T-cell (primary cell): ENCODE measurements around the gene RNF103. TPM values are rescaled to one million over a fixed set of nuclear protein-coding genes. Genes with fewer than 3 reads are reported as not detected.

Source experiments
- ATAC-seq, 4 experiments: fragments of 200-7000 bp in 3 of 4; fragments of 150-1000 bp in 1 of 4; cut with Tn5 transposase; replicated peaks in 1 of 4; 1 replicate in 3 of 4; 2 replicates in 1 of 4; pipeline ENCODE4 v1.10.0; 2021; ENCODE audit warnings: moderate library complexity in 3 of 4, mild to moderate bottlenecking in 2 of 4, moderate number of reproducible peaks in 1 of 4
- CTCF ChIA-PET, 2 donors: fragments of 300-600 bp; sonication (Branson Sonifier 250); formaldehyde crosslinking; loops; one replicate each; lab custom pipeline; 2022; ENCODE audit warnings: antibody characterized with exemption in 2 of 2; lab: Charles Lee
- POLR2A ChIA-PET, 2 donors: fragments of 300-600 bp; sonication (Branson Sonifier 250); formaldehyde crosslinking; loops; one replicate each; lab custom pipeline; 2022; ENCODE audit warnings: antibody characterized with exemption in 2 of 2; lab: Charles Lee
- DNase-seq, 35 experiments: peaks; one replicate each; pipeline versions ENCODE4 v3.0.0 to v3.0.0-alpha.2; 2013 to 2023
- H3K27ac ChIP-seq: one replicate; pipeline ENCODE4 v1.5.1; 2013; ENCODE audit warnings: low read length
- H3K27me3 ChIP-seq, 2 experiments: replicated peaks in 1 of 2; 1 replicate in 1 of 2; 2 replicates in 1 of 2; pipeline versions ENCODE4 v1.6.1 to v1.7.0; 2013; ENCODE audit warnings: low read length in 1 of 2, mixed read lengths in 1 of 2; ENCODE audit not compliant: control insufficient read depth in 2 of 2, insufficient read depth in 2 of 2; ENCODE audit errors: extremely low read depth in 1 of 2
- H3K36me3 ChIP-seq, 2 donors: 1 replicate in 1 of 2; 2 replicates in 1 of 2; pipeline versions ENCODE4 v1.6.1 to v1.7.0; 2013; ENCODE audit warnings: low read length in 1 of 2; ENCODE audit not compliant: control insufficient read depth in 2 of 2, insufficient read depth in 1 of 2; ENCODE audit errors: extremely low read depth in 1 of 2
- H3K4me1 ChIP-seq, 2 experiments: 1 replicate in 1 of 2; 2 replicates in 1 of 2; pipeline versions ENCODE4 v1.6.1 to v1.7.0; 2013; ENCODE audit warnings: low read length in 2 of 2, mixed read lengths in 1 of 2; ENCODE audit not compliant: insufficient read depth in 2 of 2, control insufficient read depth in 1 of 2; ENCODE audit errors: extremely low read depth in 1 of 2
- H3K4me3 ChIP-seq, 2 donors: 1 replicate in 1 of 2; 2 replicates in 1 of 2; pipeline versions ENCODE4 v1.5.1 to v1.7.0; 2013; ENCODE audit warnings: mild to moderate bottlenecking in 2 of 2, low read length in 1 of 2, moderate library complexity in 1 of 2; ENCODE audit not compliant: control insufficient read depth in 1 of 2; ENCODE audit errors: extremely low read depth in 1 of 2
- H3K9me3 ChIP-seq: 2 replicates; pipeline ENCODE4 v1.7.0; 2013
- H3K27ac Mint-ChIP-seq, 2 donors: one replicate each; pipeline ENCODE4 v1.8.0; 2020 to 2021; ENCODE audit warnings: mild to moderate bottlenecking in 2 of 2, mixed read lengths in 2 of 2
- H3K27me3 Mint-ChIP-seq, 2 donors: one replicate each; pipeline ENCODE4 v1.8.0; 2021 to 2022; ENCODE audit warnings: mixed read lengths in 2 of 2
- H3K36me3 Mint-ChIP-seq: one replicate; pipeline ENCODE4 v1.8.0; 2021; ENCODE audit warnings: mixed read lengths
- H3K4me1 Mint-ChIP-seq, 3 donors: one replicate each; pipeline ENCODE4 v1.8.0; 2020 to 2022; ENCODE audit warnings: mixed read lengths in 3 of 3, mild to moderate bottlenecking in 1 of 3
- H3K4me3 Mint-ChIP-seq, 3 donors: one replicate each; pipeline ENCODE4 v1.8.0; 2020 to 2022; ENCODE audit warnings: mild to moderate bottlenecking in 3 of 3, mixed read lengths in 3 of 3, moderate library complexity in 3 of 3
- H3K9me3 Mint-ChIP-seq, 3 donors: one replicate each; pipeline ENCODE4 v1.8.0; 2020 to 2022; ENCODE audit warnings: mixed read lengths in 3 of 3
- WGBS: methylation state at CpG from one replicate; pipeline ENCODE4 v1.1.5; 2013; ENCODE audit warnings: missing lambda C conversion rate; ENCODE audit not compliant: insufficient coverage; 5-methylcytosine and 5-hydroxymethylcytosine counted together
- total RNA-seq, 35 experiments: library from RNA in 6 of 35; stranded (reverse) in 6 of 35; fragments of 120-200 nt in 1 of 35; gene quantifications; one replicate each; pipeline versions ENCODE4 v1.2.1 to v1.2.4 and lab custom pipeline; 2013 to 2026

Gene RNF103
- total RNA-seq, 5 donors from 2014 or later (not counting 1 experiment from before 2014, with no cell fraction given): 30.3 to 65.1 (median 32.7) TPM

- peaks cover 0 to 10% of the 10 kb centered on the region in 2 donors for H3K36me3 ChIP-seq
- Mint-ChIP-seq H3K27me3 (no peaks in the 10 kb centered on the region), H3K4me3 (peak overlapping the region; percentile 92 to 96 (median 94)), H3K9me3 (no peaks in the 10 kb centered on the region), H3K36me3 (peaks cover 22% of the 10 kb centered on the region), H3K4me1 (peaks cover 40 to 50% (median 46%) of the 10 kb centered on the region in 3 donors), H3K27ac (peak overlapping the region; percentile 90 to 92)
- H3K4me1 ChIP-seq: peaks cover 7 to 18% of the 10 kb centered on the region in 2 experiments
- no peaks in the 10 kb centered on the region for H3K27me3 ChIP-seq
- H3K9me3 ChIP-seq: no peaks in the 10 kb centered on the region
- WGBS: under 1% methylated on average over 25 of the region's 29 CpGs
- peak overlapping the region; percentile 68 for H3K27ac ChIP-seq
- CTCF ChIA-PET: no interaction called here
- POLR2A ChIA-PET: no interaction called here
- H3K4me3 ChIP-seq: peak overlapping the region; percentile 77 to 79
- DNase-seq: peak in 23 of 35 experiments; percentile 2 to 41 (median 17)
- no peak for ATAC-seq
Observed at GRCh38 chr2:86622519-86623042, 1.1 kb downstream of the RNF103 start.

- ChIA-PET POLR2A (interaction anchor here in 1 of 2 donors (1.0 kb wide), 1 partner anchor 16 kb away, joined by 3 read pairs; no protein-coding TSS in a partner anchor), CTCF (no interaction called here)
- H3K27ac Mint-ChIP-seq: peak overlapping the region; percentile 39 to 63
- H3K4me3 Mint-ChIP-seq: peak overlapping the region; percentile 92 to 96 (median 94)
- H3K36me3 Mint-ChIP-seq: peaks cover 29% of the 10 kb centered on the region
- Histone ChIP-seq H3K27ac (no peak overlapping the region), H3K4me1 (peaks cover 7 to 18% of the 10 kb centered on the region in 2 experiments), H3K27me3 (no peaks in the 10 kb centered on the region), H3K4me3 (peak overlapping the region; percentile 32 to 79), H3K36me3 (peaks cover 0 to 13% of the 10 kb centered on the region in 2 donors), H3K9me3 (no peaks in the 10 kb centered on the region)
- DNase-seq: no peak
- H3K27me3 Mint-ChIP-seq: no peaks in the 10 kb centered on the region
- no peak for ATAC-seq
- peaks cover 50 to 56% (median 55%) of the 10 kb centered on the region in 3 donors for H3K4me1 Mint-ChIP-seq
- 0% methylated on average over 1 of the region's 6 CpGs for WGBS
- H3K9me3 Mint-ChIP-seq: no peaks in the 10 kb centered on the region
Observed at GRCh38 chr2:86621280-86621943, 2.3 kb downstream of the RNF103 start.

GRCh38 chr2:86617738-86618137 lies 5.9 kb downstream of the RNF103 start:
- no peaks in the 10 kb centered on the region for H3K9me3 Mint-ChIP-seq
- peaks cover 47% of the 10 kb centered on the region for H3K36me3 Mint-ChIP-seq
- H3K4me3 Mint-ChIP-seq: no peak overlapping the region
- DNase-seq (no peak), ATAC-seq (no peak)
- ChIA-PET POLR2A (interaction anchor here (0.6 kb wide), 2 partner anchors 16 to 79 kb away, joined by 3 to 4 read pairs; no protein-coding TSS in a partner anchor), CTCF (no interaction called here)
- Histone ChIP-seq H3K9me3 (no peaks in the 10 kb centered on the region), H3K36me3 (peaks cover 3 to 36% of the 10 kb centered on the region in 2 donors), H3K27ac (no peak overlapping the region), H3K4me1 (peaks cover 0 to 18% of the 10 kb centered on the region in 2 experiments), H3K4me3 (no peak overlapping the region), H3K27me3 (no peaks in the 10 kb centered on the region)
- H3K27ac Mint-ChIP-seq: no peak overlapping the region
- H3K4me1 Mint-ChIP-seq: peaks cover 50 to 64% (median 64%) of the 10 kb centered on the region in 3 donors
- no peaks in the 10 kb centered on the region for H3K27me3 Mint-ChIP-seq

GRCh38 chr2:86617153-86617552 lies 6.5 kb downstream of the RNF103 start:
- Histone ChIP-seq H3K4me1 (peaks cover 0 to 18% of the 10 kb centered on the region in 2 experiments), H3K4me3 (no peak overlapping the region), H3K9me3 (no peaks in the 10 kb centered on the region), H3K36me3 (peaks cover 3 to 40% of the 10 kb centered on the region in 2 donors), H3K27ac (no peak overlapping the region), H3K27me3 (no peaks in the 10 kb centered on the region)
- H3K9me3 Mint-ChIP-seq: no peaks in the 10 kb centered on the region
- H3K4me1 Mint-ChIP-seq: peaks cover 50 to 62% (median 60%) of the 10 kb centered on the region in 3 donors
- H3K27me3 Mint-ChIP-seq: no peaks in the 10 kb centered on the region
- H3K36me3 Mint-ChIP-seq: peaks cover 47% of the 10 kb centered on the region
- CTCF ChIA-PET: no interaction called here
- POLR2A ChIA-PET: interaction anchor here in 1 of 2 donors (0.6 kb wide), 1 partner anchor 15 kb away, joined by 3 read pairs; no protein-coding TSS in a partner anchor
- no peak for ATAC-seq
- DNase-seq: no peak
- no peak overlapping the region for H3K27ac Mint-ChIP-seq
- no CpG with 5 or more reads among the region's 3 CpGs for WGBS
- no peak overlapping the region for H3K4me3 Mint-ChIP-seq

- H3K36me3 Mint-ChIP-seq: peaks cover 51% of the 10 kb centered on the region
- CTCF ChIA-PET: no interaction called here
- H3K36me3 ChIP-seq: peaks cover 3 to 40% of the 10 kb centered on the region in 2 donors
Observed at GRCh38 chr2:86616502-86616901, 7.2 kb downstream of the RNF103 start.

GRCh38 chr2:86615596-86615995 lies 8.1 kb downstream of the RNF103 start:
- DNase-seq (no peak), ATAC-seq (no peak)
- Histone ChIP-seq H3K27ac (no peak overlapping the region), H3K4me3 (no peak overlapping the region), H3K9me3 (no peaks in the 10 kb centered on the region), H3K4me1 (peaks cover 0 to 5% of the 10 kb centered on the region in 2 experiments), H3K27me3 (no peaks in the 10 kb centered on the region), H3K36me3 (peaks cover 3 to 40% of the 10 kb centered on the region in 2 donors)
- Mint-ChIP-seq H3K27me3 (no peaks in the 10 kb centered on the region), H3K9me3 (no peaks in the 10 kb centered on the region), H3K4me3 (no peak overlapping the region), H3K36me3 (peaks cover 60% of the 10 kb centered on the region), H3K27ac (peak overlapping the region in 1 of 2 donors; percentile 16), H3K4me1 (peaks cover 50 to 62% (median 57%) of the 10 kb centered on the region in 3 donors)
- ChIA-PET CTCF (no interaction called here), POLR2A (no interaction called here)

More at GRCh38 chr2:86616502-86616901, 7.2 kb downstream of the RNF103 start:
- WGBS: no CpG with 5 or more reads among the region's 3 CpGs
- ATAC-seq: no peak
- Mint-ChIP-seq H3K27ac (no peak overlapping the region), H3K27me3 (no peaks in the 10 kb centered on the region), H3K9me3 (no peaks in the 10 kb centered on the region), H3K4me3 (no peak overlapping the region), H3K4me1 (peaks cover 49 to 60% (median 57%) of the 10 kb centered on the region in 3 donors)
- Histone ChIP-seq H3K4me3 (no peak overlapping the region), H3K27me3 (no peaks in the 10 kb centered on the region), H3K4me1 (peaks cover 0 to 13% of the 10 kb centered on the region in 2 experiments), H3K27ac (no peak overlapping the region), H3K9me3 (no peaks in the 10 kb centered on the region)
- DNase-seq: no peak
- POLR2A ChIA-PET: interaction anchor here in 1 of 2 donors (0.5 to 0.6 kb wide), 2 partner anchors 32 to 169 kb away, joined by 3 to 10 read pairs; no protein-coding TSS in a partner anchor
